OCI-LY1 (cell line): ENCODE measurements around the gene POLDIP2.

Source experiments
- H2AFZ ChIP-seq: fragments of 200-600 bp; sonication (generic), shearing (Covaris generic); 2 replicates; pipeline ENCODE4 v1.6.0; 2014; ENCODE audit warnings: antibody characterized with exemption, mild to moderate bottlenecking, low read length
- H3F3A ChIP-seq: fragments of 200-600 bp; sonication (generic), shearing (Covaris generic); 2 replicates; pipeline ENCODE4 v1.6.0; 2014; ENCODE audit warnings: mild to moderate bottlenecking, antibody characterized with exemption, low read length, moderate library complexity; ENCODE audit not compliant: insufficient read depth
- H3K27ac ChIP-seq: fragments of 200-600 bp; sonication (generic); 2 replicates; pipeline ENCODE4 v1.5.1; 2014; ENCODE audit warnings: low read length, mixed run types, mild to moderate bottlenecking, low read depth; ENCODE audit not compliant: poor library complexity, severe bottlenecking
- H3K27me3 ChIP-seq: fragments of 200-600 bp; sonication (generic); 2 replicates; pipeline ENCODE4 v1.6.0; 2014; ENCODE audit warnings: antibody characterized with exemption, mild to moderate bottlenecking, low read length, moderate library complexity; ENCODE audit not compliant: insufficient read depth
- H3K36me3 ChIP-seq: fragments of 200-600 bp; sonication (generic); 2 replicates; pipeline ENCODE4 v1.6.1; 2014; ENCODE audit warnings: mild to moderate bottlenecking, antibody characterized with exemption, low read length, moderate library complexity, mixed read lengths; ENCODE audit not compliant: insufficient read depth
- H3K4me1 ChIP-seq: fragments of 200-600 bp; sonication (generic); 2 replicates; pipeline ENCODE4 v1.5.1; 2014; ENCODE audit warnings: mild to moderate bottlenecking, low read length, moderate library complexity; ENCODE audit not compliant: insufficient read depth, severe bottlenecking
- H3K4me2 ChIP-seq: fragments of 200-600 bp; sonication (generic), shearing (Covaris generic); 2 replicates; pipeline ENCODE4 v1.6.1; 2014; ENCODE audit warnings: low read length
- H3K4me3 ChIP-seq: fragments of 200-600 bp; sonication (generic); 2 replicates; pipeline ENCODE4 v1.5.1; 2014; ENCODE audit warnings: low read length, low read depth, mild to moderate bottlenecking, mixed read lengths; ENCODE audit not compliant: poor library complexity, severe bottlenecking
- H3K79me2 ChIP-seq: fragments of 200-600 bp; shearing (Covaris generic); 2 replicates; pipeline ENCODE4 v1.6.1; 2016; ENCODE audit warnings: mixed run types, low read length, mixed read lengths; ENCODE audit not compliant: insufficient read depth
- H3K9ac ChIP-seq: fragments of 200-600 bp; sonication (generic), shearing (Covaris generic); 2 replicates; pipeline ENCODE4 v1.6.1; 2014; ENCODE audit warnings: mild to moderate bottlenecking, low read length, mixed read lengths
- H3K9me2 ChIP-seq: fragments of 200-600 bp; sonication (generic), shearing (Covaris generic); 2 replicates; pipeline ENCODE4 v1.6.1; 2014; ENCODE audit warnings: low read depth, mild to moderate bottlenecking, low read length, mixed read lengths
- H3K9me3 ChIP-seq: fragments of 200-600 bp; shearing (Covaris generic); 2 replicates; pipeline ENCODE4 v1.6.1; 2014; ENCODE audit warnings: low read length, mixed read lengths
- H4K20me1 ChIP-seq: fragments of 200-600 bp; sonication (generic), shearing (Covaris generic); 2 replicates; pipeline ENCODE4 v1.6.0; 2016; ENCODE audit warnings: mild to moderate bottlenecking, low read length; ENCODE audit not compliant: insufficient read depth
- EZH2 ChIP-seq: fragments of 200-600 bp; sonication (generic), shearing (Covaris generic); IDR thresholded peaks from 2 replicates; pipeline ENCODE4 v1.8.0; 2017; ENCODE audit warnings: borderline replicate concordance, mixed run types, mild to moderate bottlenecking, antibody characterized with exemption, low read length, moderate library complexity, mixed read lengths
- TF ChIP-seq, protein P1 (sequence below): fragments of 200-600 bp; sonication (generic), shearing (Covaris generic); IDR thresholded peaks from 2 replicates; pipeline ENCODE4 v1.5.1; 2017; ENCODE audit warnings: mild to moderate bottlenecking, antibody characterized with exemption, low read length, moderate library complexity, mixed read lengths

Gene POLDIP2

DNA sequence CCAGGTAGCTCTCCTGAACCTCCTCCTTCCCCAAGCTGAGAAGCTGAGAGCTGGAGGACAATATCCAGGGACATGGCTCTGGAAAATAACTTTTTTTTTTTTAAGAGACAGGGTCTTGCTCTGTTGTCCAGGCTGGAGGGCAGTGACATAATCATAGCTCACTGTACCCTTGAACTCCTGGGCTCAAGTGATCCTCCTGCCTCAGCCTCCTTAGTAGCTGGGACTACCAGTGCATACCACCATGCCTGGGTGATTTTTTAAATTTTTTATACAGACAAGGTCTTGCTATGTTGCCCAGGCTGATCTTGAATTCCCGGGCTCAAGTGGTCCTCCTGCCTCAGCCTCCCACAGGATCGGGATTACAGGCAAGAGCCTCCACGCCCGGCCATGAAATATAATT, 42.5 kb upstream of the POLDIP2 start:
- Histone ChIP-seq H3K27ac (no peak overlapping the region), H3K9me3 (no peaks in the 10 kb centered on the region), H3K4me2 (no peak overlapping the region), H4K20me1 (no peaks in the 10 kb centered on the region), H3K4me1 (no peaks in the 10 kb centered on the region), H3F3A (no peaks in the 10 kb centered on the region), H3K4me3 (no peak overlapping the region), H2AFZ (no peak overlapping the region), H3K27me3 (no peaks in the 10 kb centered on the region), H3K9me2 (no peaks in the 10 kb centered on the region), H3K36me3 (no peaks in the 10 kb centered on the region), H3K9ac (no peak overlapping the region), H3K79me2 (no peaks in the 10 kb centered on the region)
- TF ChIP-seq EZH2: no peak
- TF ChIP-seq, protein P1, sequence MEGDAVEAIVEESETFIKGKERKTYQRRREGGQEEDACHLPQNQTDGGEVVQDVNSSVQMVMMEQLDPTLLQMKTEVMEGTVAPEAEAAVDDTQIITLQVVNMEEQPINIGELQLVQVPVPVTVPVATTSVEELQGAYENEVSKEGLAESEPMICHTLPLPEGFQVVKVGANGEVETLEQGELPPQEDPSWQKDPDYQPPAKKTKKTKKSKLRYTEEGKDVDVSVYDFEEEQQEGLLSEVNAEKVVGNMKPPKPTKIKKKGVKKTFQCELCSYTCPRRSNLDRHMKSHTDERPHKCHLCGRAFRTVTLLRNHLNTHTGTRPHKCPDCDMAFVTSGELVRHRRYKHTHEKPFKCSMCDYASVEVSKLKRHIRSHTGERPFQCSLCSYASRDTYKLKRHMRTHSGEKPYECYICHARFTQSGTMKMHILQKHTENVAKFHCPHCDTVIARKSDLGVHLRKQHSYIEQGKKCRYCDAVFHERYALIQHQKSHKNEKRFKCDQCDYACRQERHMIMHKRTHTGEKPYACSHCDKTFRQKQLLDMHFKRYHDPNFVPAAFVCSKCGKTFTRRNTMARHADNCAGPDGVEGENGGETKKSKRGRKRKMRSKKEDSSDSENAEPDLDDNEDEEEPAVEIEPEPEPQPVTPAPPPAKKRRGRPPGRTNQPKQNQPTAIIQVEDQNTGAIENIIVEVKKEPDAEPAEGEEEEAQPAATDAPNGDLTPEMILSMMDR: no peak

DNA sequence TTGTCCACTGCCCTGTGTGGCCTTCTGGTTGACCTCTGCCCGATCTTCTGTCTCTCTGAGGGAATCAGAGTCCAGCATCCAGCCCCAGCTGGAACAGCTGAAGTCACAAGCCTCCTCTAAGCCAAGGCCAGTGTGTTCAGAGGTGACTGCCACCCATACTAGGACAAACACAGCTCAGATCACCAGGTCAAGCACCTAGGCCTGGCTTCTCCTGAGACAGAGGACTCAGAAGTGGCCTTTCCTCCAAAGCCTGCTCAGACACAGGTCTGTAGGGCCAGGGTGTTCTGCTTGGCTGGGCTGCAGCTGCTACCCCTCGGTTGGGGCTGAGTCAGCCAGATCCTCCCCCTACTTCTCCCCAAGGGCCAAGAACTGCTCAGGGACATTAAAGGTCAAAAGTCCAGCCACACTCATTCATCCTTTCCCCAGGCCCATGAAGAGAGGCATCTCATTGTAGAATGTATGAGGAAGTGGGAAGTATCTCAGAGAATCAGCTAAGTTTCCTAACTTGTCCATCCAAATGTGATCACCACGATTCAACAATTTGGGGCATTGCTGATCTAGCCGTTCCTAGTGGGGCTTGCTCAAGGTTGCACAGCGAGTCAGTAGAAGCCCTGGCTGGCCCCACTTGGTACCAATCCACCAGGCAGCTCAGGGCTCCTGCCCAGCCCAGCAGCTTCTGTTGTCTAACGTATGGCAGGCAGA, 41.1 kb upstream of the POLDIP2 start:
- H3K4me2 ChIP-seq: no peak overlapping the region
- no peak overlapping the region for H3K4me3 ChIP-seq
- no peaks in the 10 kb centered on the region for H3K4me1 ChIP-seq
- no peaks in the 10 kb centered on the region for H3K27me3 ChIP-seq
- H3K9me2 ChIP-seq: no peaks in the 10 kb centered on the region
- no peaks in the 10 kb centered on the region for H4K20me1 ChIP-seq
- H3K9me3 ChIP-seq: no peaks in the 10 kb centered on the region
- H3K9ac ChIP-seq: no peak overlapping the region
- no peaks in the 10 kb centered on the region for H3K79me2 ChIP-seq
- no peak overlapping the region for H2AFZ ChIP-seq
- no peak overlapping the region for H3K27ac ChIP-seq
- H3K36me3 ChIP-seq: no peaks in the 10 kb centered on the region
- no peak for TF ChIP-seq EZH2
- no peaks in the 10 kb centered on the region for H3F3A ChIP-seq

DNA sequence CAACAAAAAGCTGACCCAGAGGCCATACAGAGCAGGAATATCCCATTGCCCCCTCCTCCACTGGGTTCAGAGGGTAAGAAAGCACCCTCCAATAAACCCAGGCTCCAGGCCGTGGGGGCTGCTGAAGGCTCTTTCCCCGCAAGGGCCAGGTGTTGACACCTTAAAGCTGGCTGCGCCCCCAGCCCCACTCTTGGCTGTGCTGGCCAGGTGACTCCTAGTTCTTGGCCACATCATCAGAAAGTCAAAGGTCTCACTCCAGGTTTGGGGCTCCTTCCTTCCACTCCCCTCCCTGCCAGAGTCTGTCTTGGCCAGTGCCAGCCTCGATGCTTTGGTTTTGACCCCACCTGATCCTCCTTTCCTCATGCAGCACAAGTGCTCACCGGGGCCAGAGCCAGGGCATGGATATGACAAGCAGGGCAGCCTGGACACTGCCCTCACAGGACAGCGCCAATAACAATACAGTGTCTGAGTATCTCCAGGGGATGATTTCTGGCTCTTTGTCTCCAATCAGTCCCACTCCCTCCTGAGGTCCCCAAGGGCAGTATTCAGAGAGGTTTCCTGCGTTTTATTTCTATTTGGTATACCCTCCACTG, 40.5 kb upstream of the POLDIP2 start:
- Histone ChIP-seq H3K4me1 (no peaks in the 10 kb centered on the region), H3K9me3 (no peaks in the 10 kb centered on the region), H3K4me3 (no peak overlapping the region), H3K27me3 (no peaks in the 10 kb centered on the region), H3K9ac (no peak overlapping the region), H3K27ac (no peak overlapping the region), H3K9me2 (no peaks in the 10 kb centered on the region), H4K20me1 (no peaks in the 10 kb centered on the region), H3K4me2 (no peak overlapping the region), H3K36me3 (no peaks in the 10 kb centered on the region), H2AFZ (no peak overlapping the region), H3F3A (no peaks in the 10 kb centered on the region), H3K79me2 (no peaks in the 10 kb centered on the region)
- TF ChIP-seq EZH2: no peak
- TF ChIP-seq, protein P1: no peak

DNA sequence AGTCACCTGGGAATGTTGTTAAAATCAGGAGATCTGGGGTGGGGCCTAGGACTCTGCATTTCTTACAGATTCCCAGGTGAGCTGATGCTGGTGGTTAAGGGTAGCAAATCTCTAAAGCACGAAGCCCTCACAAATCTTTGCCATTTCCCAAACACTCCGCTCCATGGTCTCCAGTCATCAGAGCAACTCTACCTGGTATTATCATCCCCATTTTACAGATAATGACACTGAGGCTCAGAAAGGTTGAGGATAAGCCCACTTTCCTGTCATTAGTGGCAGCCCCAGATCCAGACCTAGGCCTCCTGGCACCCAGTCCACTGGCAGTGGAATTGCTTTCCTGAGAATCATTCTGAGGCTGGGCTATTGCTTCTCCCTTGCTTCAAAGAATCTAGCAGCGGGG, 39.9 kb upstream of the POLDIP2 start:
- H3K4me3 ChIP-seq: no peak overlapping the region
- TF ChIP-seq EZH2: no peak
- TF ChIP-seq, protein P1: no peak
- no peak overlapping the region for H3K27ac ChIP-seq
- H3K9me3 ChIP-seq: no peaks in the 10 kb centered on the region
- H3K4me2 ChIP-seq: no peak overlapping the region
- H4K20me1 ChIP-seq: no peaks in the 10 kb centered on the region
- no peaks in the 10 kb centered on the region for H3K27me3 ChIP-seq
- no peak overlapping the region for H2AFZ ChIP-seq
- H3K4me1 ChIP-seq: no peaks in the 10 kb centered on the region
- no peaks in the 10 kb centered on the region for H3K79me2 ChIP-seq
- no peaks in the 10 kb centered on the region for H3K9me2 ChIP-seq
- no peaks in the 10 kb centered on the region for H3F3A ChIP-seq
- no peaks in the 10 kb centered on the region for H3K36me3 ChIP-seq
- no peak overlapping the region for H3K9ac ChIP-seq
